Tibial nerve (tissue), 4 donors: ENCODE results near the gene EXOC6B.

Source experiments
- EP300 ChIP-seq, 2 donors: sonication (generic); formaldehyde crosslinking; IDR thresholded peaks; one replicate each; pipeline ENCODE4 v1.6.1; 2017; ENCODE audit warnings: antibody characterized with exemption in 2 of 2, mild to moderate bottlenecking in 1 of 2
- POLR2A ChIP-seq, 2 donors: fragments of 450-650 bp; IDR thresholded peaks; one replicate each; pipeline ENCODE4 v1.6.1; 2017; ENCODE audit warnings: antibody characterized with exemption in 2 of 2, mild to moderate bottlenecking in 2 of 2, moderate library complexity in 2 of 2
- TF ChIP-seq, protein P1 (sequence below), 5 experiments: fragments of 200-600 bp in 3 of 5; fragments of 450-650 bp in 2 of 5; sonication (generic) in 3 of 5; IDR thresholded peaks; one replicate each; pipeline ENCODE4 v1.5.1; 2016 to 2019; ENCODE audit warnings: antibody characterized with exemption in 5 of 5, mild to moderate bottlenecking in 3 of 5, moderate library complexity in 2 of 5

DNA sequence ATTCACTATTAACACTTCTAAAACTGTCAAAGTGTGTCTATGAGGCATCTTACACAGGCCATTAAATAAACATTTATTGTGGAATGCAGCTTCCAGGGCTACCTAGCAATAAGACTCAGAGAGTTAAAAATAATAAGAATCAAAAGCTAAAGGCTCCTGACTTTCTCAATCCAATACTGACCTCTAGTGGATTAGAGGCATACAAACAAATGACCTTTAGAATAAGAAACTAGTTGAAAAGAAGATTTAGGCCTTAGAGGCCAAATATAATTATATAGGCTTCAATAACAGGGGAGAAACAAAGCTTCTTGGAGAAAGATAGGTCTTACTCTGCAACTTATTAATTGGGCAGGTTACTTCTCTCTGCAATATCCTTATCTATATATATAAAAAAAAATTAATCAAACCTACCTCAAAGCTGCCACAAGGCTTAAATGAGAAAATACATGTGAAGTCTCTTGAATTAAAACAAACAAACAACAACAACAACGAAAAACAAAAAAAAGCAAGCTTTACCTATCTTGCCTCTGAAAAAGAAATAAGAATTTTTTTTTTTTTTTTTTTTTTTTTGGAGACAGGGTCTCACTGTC, 246.1 kb downstream of the EXOC6B start:
- TF ChIP-seq, protein P1, sequence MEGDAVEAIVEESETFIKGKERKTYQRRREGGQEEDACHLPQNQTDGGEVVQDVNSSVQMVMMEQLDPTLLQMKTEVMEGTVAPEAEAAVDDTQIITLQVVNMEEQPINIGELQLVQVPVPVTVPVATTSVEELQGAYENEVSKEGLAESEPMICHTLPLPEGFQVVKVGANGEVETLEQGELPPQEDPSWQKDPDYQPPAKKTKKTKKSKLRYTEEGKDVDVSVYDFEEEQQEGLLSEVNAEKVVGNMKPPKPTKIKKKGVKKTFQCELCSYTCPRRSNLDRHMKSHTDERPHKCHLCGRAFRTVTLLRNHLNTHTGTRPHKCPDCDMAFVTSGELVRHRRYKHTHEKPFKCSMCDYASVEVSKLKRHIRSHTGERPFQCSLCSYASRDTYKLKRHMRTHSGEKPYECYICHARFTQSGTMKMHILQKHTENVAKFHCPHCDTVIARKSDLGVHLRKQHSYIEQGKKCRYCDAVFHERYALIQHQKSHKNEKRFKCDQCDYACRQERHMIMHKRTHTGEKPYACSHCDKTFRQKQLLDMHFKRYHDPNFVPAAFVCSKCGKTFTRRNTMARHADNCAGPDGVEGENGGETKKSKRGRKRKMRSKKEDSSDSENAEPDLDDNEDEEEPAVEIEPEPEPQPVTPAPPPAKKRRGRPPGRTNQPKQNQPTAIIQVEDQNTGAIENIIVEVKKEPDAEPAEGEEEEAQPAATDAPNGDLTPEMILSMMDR (IDR thresholded peaks at IDR 0.05) = peak; percentile 45 to 64 (median 52)
- TF ChIP-seq POLR2A (IDR thresholded peaks at IDR 0.05) (no peak), EP300 (IDR thresholded peaks at IDR 0.05) (no peak)
